IMR-90 (cell line): Measurements from ENCODE around the gene TAF11L11. TPM values are rescaled to one million over a fixed set of nuclear protein-coding genes. Genes with fewer than 3 reads are reported as not detected.
"Not testable (repeated sequence)": the region's sequence is repeated elsewhere in the genome, so short reads cannot be mapped to it uniquely, and the experiment has no call there.

Source experiments
- ATAC-seq: fragments of 200-7000 bp; cut with Tn5 transposase; 2 replicates; pipeline ENCODE4 v1.9.1; 2020; ENCODE audit warnings: low read depth, mild to moderate bottlenecking, moderate library complexity
- BruUV-seq: library from RNA; stranded (reverse); fragments of 400-500 nt; replicated peaks from 2 replicates; lab custom pipeline; 2021; lab: Mats Ljungman, UMichigan
- CTCF ChIA-PET: fragments of 300-600 bp; formaldehyde crosslinking; extraction: SDS; loops from one replicate; lab custom pipeline; 2021; ENCODE audit warnings: antibody characterized with exemption; lab: Yijun Ruan, JAX
- POLR2A ChIA-PET: fragments of 300-600 bp; sonication (Branson Sonifier 250); formaldehyde crosslinking; loops from one replicate; lab custom pipeline; 2022; ENCODE audit warnings: antibody characterized with exemption; ENCODE audit not compliant: unreplicated experiment; lab: Charles Lee
- DNase-seq: peaks from one replicate; pipeline ENCODE4 v3.0.0; 2013
- H2AFZ ChIP-seq: replicated peaks from 2 replicates; pipeline ENCODE3; 2013; ENCODE audit warnings: low read length, mild to moderate bottlenecking; ENCODE audit not compliant: poor library complexity
- H2AK5ac ChIP-seq: 2 replicates; pipeline ENCODE4 v1.6.1; 2013; ENCODE audit warnings: low read depth, low read length, inconsistent platforms
- H2AK9ac ChIP-seq: replicated peaks from 2 replicates; pipeline ENCODE3; 2013; ENCODE audit warnings: mild to moderate bottlenecking, low read depth, low read length, moderate library complexity; ENCODE audit not compliant: poor library complexity
- H2BK120ac ChIP-seq: 2 replicates; pipeline ENCODE4 v1.6.1; 2013; ENCODE audit warnings: low read depth, low read length, inconsistent platforms
- H2BK15ac ChIP-seq: 3 replicates; pipeline ENCODE4 v1.6.1; 2013; ENCODE audit warnings: low read depth, low read length, inconsistent platforms
- H2BK20ac ChIP-seq: 2 replicates; pipeline ENCODE4 v1.6.1; 2013; ENCODE audit warnings: low read depth, mild to moderate bottlenecking, inconsistent platforms, low read length, moderate library complexity
- H2BK5ac ChIP-seq: 2 replicates; pipeline ENCODE4 v1.6.1; 2013; ENCODE audit warnings: mild to moderate bottlenecking, low read depth, low read length, inconsistent platforms; ENCODE audit not compliant: poor library complexity, severe bottlenecking
- H3K14ac ChIP-seq: replicated peaks from 2 replicates; pipeline ENCODE4 v1.6.1; 2013; ENCODE audit warnings: low read depth, low read length, inconsistent platforms
- H3K18ac ChIP-seq: 2 replicates; pipeline ENCODE4 v1.6.1; 2013; ENCODE audit warnings: low read depth, low read length, control low read depth
- H3K23ac ChIP-seq: 2 replicates; pipeline ENCODE4 v1.6.1; 2013; ENCODE audit warnings: low read depth, low read length, inconsistent platforms
- H3K27ac ChIP-seq: 2 replicates; pipeline ENCODE4 v1.5.1; 2013; ENCODE audit warnings: mild to moderate bottlenecking, control low read depth, low read length; ENCODE audit not compliant: insufficient read depth
- H3K27me3 ChIP-seq: 2 replicates; pipeline ENCODE4 v1.6.1; 2013; ENCODE audit warnings: low read length; ENCODE audit not compliant: control insufficient read depth, insufficient read depth
- H3K36me3 ChIP-seq: 2 replicates; pipeline ENCODE4 v1.6.1; 2013; ENCODE audit warnings: low read length, mixed read lengths; ENCODE audit not compliant: control insufficient read depth, insufficient read depth
- H3K4ac ChIP-seq: 2 replicates; pipeline ENCODE4 v1.6.1; 2013; ENCODE audit warnings: low read depth, low read length, inconsistent platforms
- H3K4me1 ChIP-seq: 2 replicates; pipeline ENCODE4 v1.6.1; 2013; ENCODE audit warnings: low read length, mixed read lengths; ENCODE audit not compliant: control insufficient read depth, insufficient read depth
- H3K4me2 ChIP-seq: 2 replicates; pipeline ENCODE4 v1.6.1; 2013; ENCODE audit warnings: low read depth, mild to moderate bottlenecking, control low read depth, low read length, moderate library complexity
- H3K4me3 ChIP-seq: 2 replicates; pipeline ENCODE4 v1.5.1; 2013; ENCODE audit warnings: low read depth, mild to moderate bottlenecking, control low read depth, low read length, moderate library complexity; ENCODE audit not compliant: insufficient read depth
- H3K56ac ChIP-seq: 2 replicates; pipeline ENCODE4 v1.6.1; 2013; ENCODE audit warnings: low read length, inconsistent platforms; ENCODE audit not compliant: insufficient read depth; ENCODE audit errors: extremely low read depth
- H3K79me1 ChIP-seq, 2 experiments: 2 replicates each; pipeline ENCODE4 v1.6.1; 2013; ENCODE audit warnings: low read length in 2 of 2, inconsistent platforms in 1 of 2, low read depth in 1 of 2
- H3K9ac ChIP-seq: 2 replicates; pipeline ENCODE4 v1.6.1; 2013; ENCODE audit warnings: low read depth, low read length, control low read depth
- H3K9me1 ChIP-seq: 2 replicates; pipeline ENCODE4 v1.6.1; 2013; ENCODE audit warnings: low read length, inconsistent platforms; ENCODE audit not compliant: insufficient read depth
- H3K9me3 ChIP-seq: 2 replicates; pipeline ENCODE4 v1.6.1; 2013; ENCODE audit warnings: low read length; ENCODE audit not compliant: control insufficient read depth, insufficient read depth
- H4K20me1 ChIP-seq: 2 replicates; pipeline ENCODE4 v1.6.1; 2013; ENCODE audit warnings: low read length, inconsistent platforms; ENCODE audit not compliant: insufficient read depth
- H4K5ac ChIP-seq: 2 replicates; pipeline ENCODE4 v1.6.1; 2013; ENCODE audit warnings: mild to moderate bottlenecking, low read depth, low read length, control low read depth
- H4K8ac ChIP-seq, 2 experiments: 2 replicates each; pipeline ENCODE4 v1.6.1; 2013; ENCODE audit warnings: low read depth in 2 of 2, low read length in 2 of 2, control low read depth in 1 of 2, inconsistent platforms in 1 of 2
- H4K91ac ChIP-seq: 2 replicates; pipeline ENCODE4 v1.6.1; 2013; ENCODE audit warnings: low read depth, low read length, inconsistent platforms; ENCODE audit not compliant: insufficient read depth
- WGBS, 2 experiments: methylation state at CpG; one replicate each; pipeline versions ENCODE4 v1.1.5 to v1.1.7; 2013; ENCODE audit warnings: missing lambda C conversion rate in 2 of 2; ENCODE audit not compliant: insufficient read length in 1 of 2; ENCODE audit errors: extremely low coverage in 2 of 2; 5-methylcytosine and 5-hydroxymethylcytosine counted together
- dilution Hi-C: fragments of 300-500 bp; cut with HindIII; formaldehyde crosslinking; loops from one replicate; pipeline ENCODE4 v1.14.3; 2018; ENCODE audit warnings: low sequenced_read_pairs; ENCODE audit not compliant: unreplicated experiment
- in situ Hi-C: fragments of 300-500 bp; cut with MboI; formaldehyde crosslinking; loops from 3 replicates; pipeline ENCODE4 v1.14.3; 2019; ENCODE audit warnings: low sequenced_read_pairs, inconsistent platforms, mixed read lengths
- intact Hi-C: fragments of 100-400 bp; cut with micrococcal nuclease; formaldehyde crosslinking; loops from 2 replicates; pipeline ENCODE4 v1.10.0; 2022
- polyA plus RNA-seq, 3 experiments: library from polyadenylated mRNA; depleted of rRNA; stranded (reverse); fragments of >200 nt; gene quantifications; 2 replicates each; pipeline ENCODE4 v1.2.3, GENCODE V29; 2012; ENCODE audit warnings: low replicate concordance in 1 of 3
- total RNA-seq: library from RNA; depleted of rRNA; stranded (reverse); fragments of >200 nt; gene quantifications from 2 replicates; pipeline ENCODE4 v1.2.3, GENCODE V29; 2012

TAF11L11 gene
- total and polyA plus RNA-seq, 2 of the 4 experiments (the other 2 are of a cell fraction): not detected

- H3K36me3 ChIP-seq, H4K5ac ChIP-seq, CTCF ChIA-PET, H3K9me3 ChIP-seq, DNase-seq, H3K4me2 ChIP-seq, dilution Hi-C loops, H4K20me1 ChIP-seq, BruUV-seq, POLR2A ChIA-PET, H3K56ac ChIP-seq, H2BK15ac ChIP-seq, H3K9me1 ChIP-seq, H2BK20ac ChIP-seq, H3K23ac ChIP-seq, H3K4ac ChIP-seq, H2BK5ac ChIP-seq, H2AK5ac ChIP-seq, H2AK9ac ChIP-seq, H3K9ac ChIP-seq, H3K14ac ChIP-seq, H3K79me1 ChIP-seq, H3K27me3 ChIP-seq, H3K4me3 ChIP-seq, H3K27ac ChIP-seq, H2BK120ac ChIP-seq, H2AFZ ChIP-seq, H4K91ac ChIP-seq, H3K4me1 ChIP-seq, ATAC-seq, H4K8ac ChIP-seq, intact Hi-C loops, H3K18ac ChIP-seq, in situ Hi-C loops: not testable (repeated sequence)
- WGBS, 2 experiments: no CpG with 5 or more reads among the region's 15 CpGs
Measured at GRCh38 chr5:17597728-17598127, 6.3 kb upstream of the TAF11L11 start, which contains the start of gene TAF11L10. Gene TAF11L10 (minus strand): TSS chr5:17597828.
